Fibroblast of the conjunctiva (primary cell): ENCODE measurements around the gene OR10H2.
"Not testable (repeated sequence)": the region's sequence is repeated elsewhere in the genome, so short reads cannot be mapped to it uniquely, and the experiment has no call there.

Experiments used
- DNase-seq: peaks from one replicate; pipeline ENCODE4 v3.0.0-alpha.2; 2010; ENCODE audit warnings: low read depth

Gene OR10H2

DNA sequence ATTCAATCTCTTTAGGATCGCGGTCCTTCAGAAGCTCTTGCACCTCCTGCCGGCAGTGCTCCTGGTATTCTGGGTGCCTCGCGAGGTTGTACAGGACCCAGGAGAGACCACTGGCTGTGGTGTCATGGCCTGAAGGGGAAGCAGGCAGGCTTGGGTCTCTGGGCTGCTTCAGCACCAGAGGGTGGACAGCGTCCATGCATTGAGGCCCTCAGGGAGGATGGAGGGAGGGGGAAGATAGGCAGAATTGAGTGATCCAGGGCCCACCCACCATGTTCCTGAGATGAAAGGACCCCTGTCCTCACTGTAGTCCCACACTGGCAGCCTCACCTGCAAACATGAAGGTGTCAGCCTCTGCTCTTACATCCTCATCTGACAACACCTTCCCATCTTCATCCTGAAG, 41.8 kb downstream of the OR10H2 start:
- DNase-seq: no peak

GRCh38 chr19:15774159-15774558, 46.3 kb downstream of the OR10H2 start:
- not testable (repeated sequence) for DNase-seq

DNA sequence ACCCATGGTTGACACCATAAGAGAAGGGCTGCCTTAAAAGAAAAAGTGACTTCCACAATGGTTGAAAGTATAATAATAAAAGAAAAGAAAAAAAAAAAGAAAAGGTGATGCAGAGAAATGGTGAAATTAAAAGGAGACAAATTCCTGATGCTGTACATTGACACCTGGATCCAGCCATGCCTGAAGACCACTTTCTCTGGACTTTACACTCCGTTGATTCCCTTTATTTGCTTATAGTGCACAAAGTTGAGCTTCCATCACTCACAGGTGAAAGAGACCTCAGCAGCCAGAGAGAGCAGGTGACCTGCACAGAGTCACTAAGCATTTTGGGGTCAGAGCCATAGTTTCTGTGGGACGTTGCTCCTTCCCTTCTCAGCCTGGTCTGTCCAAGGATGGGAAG, 47.4 kb downstream of the OR10H2 start:
- no peak for DNase-seq

DNA sequence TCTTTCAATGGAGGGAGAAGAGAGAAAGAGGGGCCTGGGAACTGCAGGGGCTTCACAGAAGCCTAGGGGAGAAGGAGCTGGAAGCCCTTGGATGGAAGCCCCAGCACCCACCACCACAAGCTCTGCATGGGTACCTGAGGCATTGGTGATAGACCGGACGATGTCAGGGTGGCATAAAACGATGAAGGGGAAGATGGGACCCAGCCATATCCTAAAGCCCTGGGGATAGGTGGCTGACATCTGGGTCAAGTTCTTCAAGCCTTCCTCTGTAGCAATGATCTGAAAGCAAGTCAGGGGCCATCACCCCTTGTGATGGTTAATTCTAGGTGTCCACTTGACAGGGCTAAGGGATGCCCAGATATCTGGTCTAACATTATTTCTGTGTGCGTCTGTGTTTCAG, 48.4 kb downstream of the OR10H2 start:
- no peak for DNase-seq

GRCh38 chr19:15776991-15777970, 49.5 kb downstream of the OR10H2 start:
- no peak for DNase-seq
